H1 (cell line): Measurements from ENCODE around the gene MPND. TPM values are rescaled to one million over a fixed set of nuclear protein-coding genes. Genes with fewer than 3 reads are reported as not detected.

Experiments used
- CTCF ChIA-PET: fragments of 300-600 bp; sonication (Branson Sonifier 250); formaldehyde crosslinking; loops from one replicate; lab custom pipeline; 2021; ENCODE audit not compliant: partially characterized antibody; lab: Charles Lee
- POLR2A ChIA-PET: fragments of 300-600 bp; sonication (Branson Sonifier 250); formaldehyde crosslinking; loops from one replicate; lab custom pipeline; 2021; ENCODE audit warnings: inconsistent platforms; ENCODE audit not compliant: partially characterized antibody; lab: Charles Lee
- DNase-seq, 2 experiments: peaks; one replicate each; pipeline versions ENCODE4 v3.0.0 to v3.0.0-alpha.2; 2010 to 2022; ENCODE audit warnings: low spot score in 2 of 2, low read depth in 1 of 2, mixed read lengths in 1 of 2
- FAIRE-seq: peaks from 2 replicates; lab custom pipeline; 2011; peaks lifted over from hg19 to GRCh38; lab: Jason Lieb, UNC
- H2AFZ ChIP-seq: 2 replicates; pipeline ENCODE4 v1.8.1; 2012; ENCODE audit warnings: low read length, inconsistent platforms
- H2AK5ac ChIP-seq: 2 replicates; pipeline ENCODE4 v1.6.1; 2013; ENCODE audit warnings: low read depth, low read length
- H2BK120ac ChIP-seq: replicated peaks from 2 replicates; pipeline ENCODE3; 2013; ENCODE audit warnings: low read depth, low read length, inconsistent platforms
- H2BK12ac ChIP-seq: 2 replicates; pipeline ENCODE4 v1.6.1; 2013; ENCODE audit warnings: low read depth, low read length
- H2BK15ac ChIP-seq: 2 replicates; pipeline ENCODE4 v1.6.1; 2013; ENCODE audit warnings: low read length
- H2BK20ac ChIP-seq: 2 replicates; pipeline ENCODE4 v1.6.1; 2013; ENCODE audit warnings: low read length
- H2BK5ac ChIP-seq: 2 replicates; pipeline ENCODE4 v1.6.1; 2013; ENCODE audit warnings: low read depth, low read length
- H3K14ac ChIP-seq: 2 replicates; pipeline ENCODE4 v1.6.1; 2013; ENCODE audit warnings: inconsistent platforms; ENCODE audit not compliant: insufficient read length
- H3K18ac ChIP-seq: 2 replicates; pipeline ENCODE4 v1.6.1; 2013; ENCODE audit warnings: low read length; ENCODE audit errors: extremely low read depth
- H3K23ac ChIP-seq: 2 replicates; pipeline ENCODE4 v1.6.1; 2013; ENCODE audit warnings: inconsistent platforms; ENCODE audit not compliant: insufficient read length
- H3K23me2 ChIP-seq: 2 replicates; pipeline ENCODE4 v1.6.1; 2013; ENCODE audit warnings: low read depth, low read length
- H3K27ac ChIP-seq: 2 replicates; pipeline ENCODE4 v1.6.1; 2011; ENCODE audit warnings: low read depth, low read length, inconsistent platforms
- H3K27me3 ChIP-seq, 4 experiments: replicated peaks in 1 of 4; 1 replicate in 1 of 4; 2 replicates in 3 of 4; pipeline versions ENCODE4 v1.6.1 to v1.8.1; 2011 to 2013; ENCODE audit warnings: low read length in 3 of 4, mild to moderate bottlenecking in 3 of 4, inconsistent platforms in 2 of 4, mixed read lengths in 2 of 4, moderate library complexity in 1 of 4; ENCODE audit not compliant: control insufficient read depth in 3 of 4, insufficient read depth in 3 of 4; ENCODE audit errors: extremely low read depth in 1 of 4
- H3K36me3 ChIP-seq, 4 experiments: 2 replicates each; pipeline versions ENCODE4 v1.6.1 to v1.8.1; 2011 to 2013; ENCODE audit warnings: mild to moderate bottlenecking in 4 of 4, low read length in 3 of 4, moderate library complexity in 2 of 4, control low read depth in 1 of 4, inconsistent platforms in 1 of 4; ENCODE audit not compliant: insufficient read depth in 4 of 4, control insufficient read depth in 2 of 4
- H3K4ac ChIP-seq: replicated peaks from 2 replicates; pipeline ENCODE3; 2013; ENCODE audit warnings: low read length, low read depth, mixed read lengths, inconsistent platforms; ENCODE audit not compliant: insufficient read length
- H3K4me1 ChIP-seq, 4 experiments: replicated peaks in 1 of 4; 1 replicate in 1 of 4; 2 replicates in 3 of 4; pipeline versions ENCODE4 v1.6.1 to v1.8.1; 2011 to 2013; ENCODE audit warnings: low read length in 3 of 4, inconsistent platforms in 2 of 4, mixed read lengths in 1 of 4; ENCODE audit not compliant: insufficient read depth in 4 of 4, control insufficient read depth in 3 of 4
- H3K4me2 ChIP-seq, 2 experiments: 2 replicates each; pipeline versions ENCODE4 v1.6.1 to v1.8.1; 2011 to 2013; ENCODE audit warnings: low read depth in 2 of 2, low read length in 2 of 2, control low read depth in 1 of 2, inconsistent platforms in 1 of 2, mild to moderate bottlenecking in 1 of 2; ENCODE audit not compliant: insufficient read depth in 1 of 2
- H3K4me3 ChIP-seq, 4 experiments: fragments of 200-600, 300-600 bp in 1 of 4; sonication (generic), shearing (Covaris generic), sonication (Bioruptor Twin) in 1 of 4; 2 replicates each; pipeline versions ENCODE4 v1.5.1 to v1.8.1; 2011 to 2016; ENCODE audit warnings: low read length in 4 of 4, low read depth in 3 of 4, control low read depth in 2 of 4, inconsistent platforms in 2 of 4, mild to moderate bottlenecking in 2 of 4, mixed read lengths in 1 of 4, moderate library complexity in 1 of 4; ENCODE audit not compliant: insufficient read depth in 2 of 4; ENCODE audit errors: extremely low read depth in 1 of 4
- H3K56ac ChIP-seq: replicated peaks from 2 replicates; pipeline ENCODE3; 2013; ENCODE audit warnings: low read depth, mild to moderate bottlenecking, mixed read lengths, low read length, inconsistent platforms; ENCODE audit not compliant: insufficient read length
- H3K79me1 ChIP-seq: 2 replicates; pipeline ENCODE4 v1.6.1; 2013; ENCODE audit warnings: low read depth, low read length, control low read depth
- H3K79me2 ChIP-seq, 2 experiments: 2 replicates each; pipeline versions ENCODE4 v1.6.1 to v1.8.1; 2012 to 2013; ENCODE audit warnings: low read length in 2 of 2, mild to moderate bottlenecking in 2 of 2, inconsistent platforms in 1 of 2; ENCODE audit not compliant: insufficient read depth in 2 of 2, control insufficient read depth in 1 of 2
- H3K9ac ChIP-seq, 4 experiments: replicated peaks in 1 of 4; 1 replicate in 1 of 4; 2 replicates in 3 of 4; pipeline versions ENCODE4 v1.6.1 to v1.8.1; 2011 to 2013; ENCODE audit warnings: low read depth in 3 of 4, low read length in 3 of 4, control low read depth in 2 of 4, mild to moderate bottlenecking in 2 of 4, moderate library complexity in 2 of 4, inconsistent platforms in 1 of 4; ENCODE audit errors: extremely low read depth in 1 of 4
- H3K9me3 ChIP-seq, 2 experiments: 2 replicates each; pipeline versions ENCODE4 v1.6.1 to v1.8.1; 2012 to 2013; ENCODE audit warnings: mild to moderate bottlenecking in 2 of 2, moderate library complexity in 2 of 2, control low read depth in 1 of 2, inconsistent platforms in 1 of 2, low read depth in 1 of 2, low read length in 1 of 2, mixed read lengths in 1 of 2; ENCODE audit not compliant: insufficient read depth in 2 of 2
- H4K20me1 ChIP-seq, 2 experiments: replicated peaks in 1 of 2; 2 replicates each; pipeline versions ENCODE3 to v1.8.1; 2011 to 2013; ENCODE audit warnings: inconsistent platforms in 2 of 2, low read length in 2 of 2, mild to moderate bottlenecking in 1 of 2; ENCODE audit not compliant: insufficient read depth in 2 of 2, control insufficient read depth in 1 of 2
- H4K5ac ChIP-seq: 2 replicates; pipeline ENCODE4 v1.6.1; 2013; ENCODE audit warnings: low read length, low read depth, mixed read lengths, inconsistent platforms; ENCODE audit not compliant: insufficient read length
- H4K8ac ChIP-seq: 2 replicates; pipeline ENCODE4 v1.8.0; 2013; ENCODE audit warnings: mild to moderate bottlenecking, moderate library complexity, low read length, inconsistent platforms; ENCODE audit not compliant: insufficient read depth; ENCODE audit errors: extremely low read depth
- H4K91ac ChIP-seq: replicated peaks from 2 replicates; pipeline ENCODE3; 2013; ENCODE audit warnings: low read length, mixed read lengths, inconsistent platforms; ENCODE audit not compliant: insufficient read length
- BCL11A ChIP-seq, 2 experiments: IDR thresholded peaks; one replicate each; pipeline ENCODE4 v1.6.1; 2011; ENCODE audit warnings: low read depth in 2 of 2, low read length in 2 of 2, mild to moderate bottlenecking in 2 of 2
- CBX5 ChIP-seq: fragments of 300-800, 300-1000 bp; sonication (generic); IDR thresholded peaks from 2 replicates; pipeline ENCODE4 v1.7.1; 2016; ENCODE audit warnings: antibody characterized with exemption, low read length, low read depth
- HDAC2 ChIP-seq, 2 experiments: fragments of 300-600 bp in 1 of 2; sonication (generic) in 1 of 2; IDR thresholded peaks; 2 replicates each; pipeline ENCODE4 v1.6.1; 2011 to 2012; ENCODE audit warnings: low read depth in 2 of 2, low read length in 2 of 2, mild to moderate bottlenecking in 2 of 2, moderate library complexity in 2 of 2, borderline replicate concordance in 1 of 2, inconsistent platforms in 1 of 2
- KDM1A ChIP-seq: fragments of 200-600, 300-600 bp; sonication (generic); IDR thresholded peaks from 2 replicates; pipeline ENCODE4 v1.7.1; 2016; ENCODE audit warnings: mild to moderate bottlenecking, low read length, borderline replicate concordance
- KDM4A ChIP-seq: IDR thresholded peaks from one replicate; pipeline ENCODE4 v1.7.1; 2012; ENCODE audit warnings: low read depth, mild to moderate bottlenecking, moderate library complexity, low read length, inconsistent platforms; ENCODE audit not compliant: severe bottlenecking
- MAFK ChIP-seq: IDR thresholded peaks from 2 replicates; pipeline ENCODE4 v1.6.1; 2012; ENCODE audit warnings: low read depth, mild to moderate bottlenecking, improper control_type of control experiment, low read length
- NRF1 ChIP-seq: IDR thresholded peaks from 2 replicates; pipeline ENCODE4 v1.6.1; 2011; ENCODE audit warnings: mild to moderate bottlenecking, low read depth, low read length, improper control_type of control experiment
- RFX5 ChIP-seq: IDR thresholded peaks from 2 replicates; pipeline ENCODE4 v1.6.1; 2011; ENCODE audit warnings: low read depth, low read length, improper control_type of control experiment, borderline replicate concordance
- RXRA ChIP-seq: IDR thresholded peaks from 2 replicates; pipeline ENCODE4 v1.6.1; 2011; ENCODE audit warnings: low read depth, mild to moderate bottlenecking, low read length, moderate library complexity; ENCODE audit not compliant: insufficient read depth
- SIN3A ChIP-seq, 2 experiments: IDR thresholded peaks in 1 of 2; conservative IDR thresholded peaks in 1 of 2; 2 replicates each; pipeline ENCODE4 v1.6.1; 2011 to 2012; ENCODE audit warnings: low read length in 2 of 2, improper control_type of control experiment in 1 of 2, low read depth in 1 of 2, mild to moderate bottlenecking in 1 of 2
- SIRT6 ChIP-seq: IDR thresholded peaks from one replicate; pipeline ENCODE4 v1.7.1; 2012; ENCODE audit warnings: low read length, inconsistent platforms
- SP4 ChIP-seq: IDR thresholded peaks from 2 replicates; pipeline ENCODE4 v1.6.1; 2012; ENCODE audit warnings: low read length, inconsistent platforms
- SRF ChIP-seq: IDR thresholded peaks from 2 replicates; pipeline ENCODE4 v1.6.1; 2011; ENCODE audit warnings: mild to moderate bottlenecking, low read depth, low read length, moderate library complexity
- ZNF274 ChIP-seq: IDR thresholded peaks from 2 replicates; pipeline ENCODE4 v1.7.0; 2012; ENCODE audit warnings: low read length, borderline replicate concordance; ENCODE audit errors: extremely low read depth
- WGBS, 2 experiments: shearing (Covaris generic) in 1 of 2; methylation state at CpG; one replicate each; pipeline versions ENCODE4 v1.1.6 to v1.1.7; 2013 to 2015; ENCODE audit warnings: low lambda C conversion rate in 2 of 2, mixed read lengths in 2 of 2, inconsistent platforms in 1 of 2, low coverage in 1 of 2, missing lambda C conversion rate in 1 of 2; ENCODE audit not compliant: insufficient replicate concordance in 2 of 2, insufficient coverage in 1 of 2, insufficient read length in 1 of 2; ENCODE audit errors: extremely low coverage in 1 of 2, missing lambda C conversion rate in 1 of 2; 5-methylcytosine and 5-hydroxymethylcytosine counted together
- polyA plus RNA-seq, 7 experiments: library from polyadenylated mRNA; depleted of rRNA in 3 of 7; stranded (reverse) in 5 of 7; unstranded in 2 of 7; fragments of >200 nt in 5 of 7; fragments of 200-250 nt in 2 of 7; gene quantifications; 1 replicate in 5 of 7; 2 replicates in 1 of 7; 4 replicates in 1 of 7; pipeline versions ENCODE4 v1.2.1 to v1.2.3, GENCODE V29; 2011 to 2013; ENCODE audit warnings: missing spikeins in 2 of 7, mixed read lengths in 2 of 7
- total RNA-seq: library from RNA; stranded (reverse); fragmentation: NEBNext Ultra II Directional; extraction: Animal tissue kit (Norgen Biotek cat#: 25700); gene quantifications from 2 replicates; pipeline ENCODE4 v1.2.1, GENCODE V29; 2021

The MPND gene
- total and polyA plus RNA-seq, 2 of the 8 experiments (the other 6 are each of a cell fraction or from before 2014, with no cell fraction given), result 22.9 to 27.7 TPM

DNA sequence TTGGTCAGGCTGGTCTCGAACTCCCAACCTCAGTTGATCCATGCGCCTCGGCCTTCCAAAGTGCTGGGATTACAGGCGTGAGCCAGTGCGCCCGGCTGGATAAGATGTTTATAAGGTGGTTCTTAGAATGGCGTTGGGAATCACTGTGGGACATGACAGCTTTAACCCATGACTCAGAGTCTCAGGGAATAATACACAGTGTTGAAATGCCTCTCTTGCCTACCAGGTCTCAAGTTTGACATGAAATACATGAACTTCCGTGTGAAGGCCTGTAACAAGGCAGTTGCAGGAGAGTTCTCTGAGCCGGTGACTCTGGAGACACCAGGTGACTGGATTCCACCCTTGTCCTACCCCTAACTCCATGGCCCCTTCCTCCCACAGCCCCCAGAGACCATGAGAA is 26.4 kb upstream of the MPND start:
- WGBS, 2 experiments, result 96% methylated on average over 9 of the region's 9 CpGs; no CpG with 5 or more reads in 1 of the 2 experiments
- POLR2A ChIA-PET, result interaction anchor here (0.8 kb wide), 1 partner anchor 26 kb away, joined by 3 read pairs; no protein-coding TSS in a partner anchor
- TF ChIP-seq HDAC2 (IDR thresholded peaks at IDR 0.05; ENCODE audit: borderline replicate concordance in 1 of 2, low read depth in 2 of 2, low read length in 2 of 2), result no peak
- TF ChIP-seq NRF1, result no peak
- TF ChIP-seq BCL11A (IDR thresholded peaks at IDR 0.05; ENCODE audit: low read depth in 2 of 2, low read length in 2 of 2), result no peak
- no peak for TF ChIP-seq KDM4A
- no peak for TF ChIP-seq KDM1A
- TF ChIP-seq SIN3A (conservative IDR thresholded peaks at IDR 0.05 in 1 of 2, IDR thresholded peaks at IDR 0.05 in 1 of 2; ENCODE audit: low read depth in 1 of 2, low read length in 2 of 2), result no peak
- TF ChIP-seq SP4, result no peak
- TF ChIP-seq ZNF274, result no peak
- TF ChIP-seq SRF, result no peak
- no peak for TF ChIP-seq CBX5
- TF ChIP-seq RFX5, result no peak
- no peak for TF ChIP-seq RXRA
- no peak for TF ChIP-seq SIRT6
- TF ChIP-seq MAFK, result no peak
- DNase-seq (no peak), FAIRE-seq (no peak)
- Histone ChIP-seq H4K5ac (no peak overlapping the region), H2BK120ac (no peak overlapping the region), H3K9ac (no peak overlapping the region), H2BK20ac (no peak overlapping the region), H3K9me3 (peaks cover 0 to 4% of the 10 kb centered on the region in 2 experiments; a peak in 2 of 4 replicates), H3K18ac (no peak overlapping the region), H3K14ac (no peak overlapping the region), H3K27me3 (no peaks in the 10 kb centered on the region), H3K4me3 (no peak overlapping the region), H4K91ac (no peak overlapping the region), H3K79me1 (no peaks in the 10 kb centered on the region), H4K8ac (no peak overlapping the region), H3K56ac (no peak overlapping the region), H3K27ac (no peak overlapping the region), H2BK15ac (no peak overlapping the region), H2BK12ac (no peak overlapping the region), H2AFZ (no peak overlapping the region), H2AK5ac (no peak overlapping the region), H3K36me3 (peaks cover 3 to 37% (median 20%) of the 10 kb centered on the region in 4 experiments; a peak in 7 of 8 replicates), H3K4me2 (no peak overlapping the region), H3K23ac (no peak overlapping the region), H2BK5ac (no peak overlapping the region), H4K20me1 (peaks cover 0 to under 1% of the 10 kb centered on the region in 2 experiments), H3K4ac (no peak overlapping the region), H3K4me1 (no peaks in the 10 kb centered on the region), H3K23me2 (no peaks in the 10 kb centered on the region; the same call in 1 of the 2 replicates), H3K79me2 (no peaks in the 10 kb centered on the region)
- CTCF ChIA-PET, result interaction anchor here (2.4 kb wide), 1 partner anchor 50 kb away, joined by 7 read pairs; no protein-coding TSS in a partner anchor
